Fibroblast of lung (primary cell): Measurements from ENCODE around the gene IGFBP6. TPM values are rescaled to one million over a fixed set of nuclear protein-coding genes. Genes with fewer than 3 reads are reported as not detected.

Experiments
- DNase-seq, 2 donors: peaks; one replicate each; pipeline versions ENCODE4 v3.0.0 to v3.0.0-alpha.2; 2010; ENCODE audit warnings: low read depth in 2 of 2
- H2AFZ ChIP-seq: 2 replicates; pipeline ENCODE4 v1.5.1; 2012; ENCODE audit warnings: low read length, control low read depth, inconsistent platforms
- H3K27ac ChIP-seq: 2 replicates; pipeline ENCODE4 v1.5.1; 2011; ENCODE audit warnings: low read length, control low read depth; ENCODE audit not compliant: insufficient read depth
- H3K27me3 ChIP-seq: 2 replicates; pipeline ENCODE4 v1.5.1; 2011; ENCODE audit warnings: mild to moderate bottlenecking, low read length; ENCODE audit not compliant: control insufficient read depth, insufficient read depth
- H3K36me3 ChIP-seq: 2 replicates; pipeline ENCODE4 v1.5.1; 2011; ENCODE audit warnings: low read length; ENCODE audit not compliant: control insufficient read depth, insufficient read depth
- H3K4me1 ChIP-seq: 2 replicates; pipeline ENCODE4 v1.5.1; 2011; ENCODE audit warnings: low read length; ENCODE audit not compliant: control insufficient read depth, insufficient read depth; ENCODE audit errors: extremely low read depth
- H3K4me2 ChIP-seq: 2 replicates; pipeline ENCODE4 v1.5.1; 2011; ENCODE audit warnings: low read length, control low read depth; ENCODE audit not compliant: insufficient read depth; ENCODE audit errors: extremely low read depth
- H3K4me3 ChIP-seq, 4 experiments: fragments of 200-600 bp in 1 of 4; sonication (generic) in 1 of 4; replicated peaks in 1 of 4; 2 replicates each; pipeline ENCODE4 v1.5.1; 2011 to 2016; ENCODE audit warnings: low read length in 4 of 4, low read depth in 3 of 4, mild to moderate bottlenecking in 3 of 4, control low read depth in 2 of 4, inconsistent platforms in 1 of 4, mixed read lengths in 1 of 4; ENCODE audit not compliant: insufficient read depth in 1 of 4; ENCODE audit errors: control extremely low read depth in 1 of 4
- H3K79me2 ChIP-seq: 2 replicates; pipeline ENCODE4 v1.5.1; 2012; ENCODE audit warnings: mild to moderate bottlenecking, low read length, inconsistent platforms; ENCODE audit not compliant: control insufficient read depth, insufficient read depth
- H3K9ac ChIP-seq: 2 replicates; pipeline ENCODE4 v1.5.1; 2011; ENCODE audit warnings: mild to moderate bottlenecking, low read length, control low read depth; ENCODE audit not compliant: insufficient read depth
- H3K9me3 ChIP-seq: 2 replicates; pipeline ENCODE4 v1.5.1; 2012; ENCODE audit warnings: low read depth, low read length; ENCODE audit not compliant: control insufficient read depth, insufficient read depth
- H4K20me1 ChIP-seq: 2 replicates; pipeline ENCODE4 v1.5.1; 2011; ENCODE audit warnings: low read length; ENCODE audit not compliant: control insufficient read depth, insufficient read depth; ENCODE audit errors: extremely low read depth
- EZH2 ChIP-seq: IDR thresholded peaks from 2 replicates; pipeline ENCODE4 v1.5.1; 2012; ENCODE audit warnings: low read length, control low read depth, mild to moderate bottlenecking; ENCODE audit errors: missing control alignments
- polyA plus RNA-seq, 2 donors: library from polyadenylated mRNA; depleted of rRNA in 1 of 2; stranded (reverse) in 1 of 2; unstranded in 1 of 2; fragments of >200 nt; gene quantifications; 2 replicates each; pipeline ENCODE4 v1.2.1, GENCODE V29; 2011 to 2012; ENCODE audit warnings: missing spikeins in 1 of 2
- total RNA-seq: library from RNA; depleted of rRNA; stranded (reverse); fragments of >200 nt; gene quantifications from 2 replicates; pipeline ENCODE4 v1.2.1, GENCODE V29; 2014
- TF ChIP-seq, protein P1 (sequence below), 2 donors: IDR thresholded peaks in 1 of 2; conservative IDR thresholded peaks in 1 of 2; 1 replicate in 1 of 2; 2 replicates in 1 of 2; pipeline ENCODE4 v1.5.1; 2011 to 2012; ENCODE audit warnings: low read length in 2 of 2, control low read depth in 1 of 2, inconsistent platforms in 1 of 2, low read depth in 1 of 2, mild to moderate bottlenecking in 1 of 2

The IGFBP6 gene
- total and polyA plus RNA-seq, 2 donors (not counting 1 experiment from before 2014, with no cell fraction given): 229 to 592 TPM

DNA sequence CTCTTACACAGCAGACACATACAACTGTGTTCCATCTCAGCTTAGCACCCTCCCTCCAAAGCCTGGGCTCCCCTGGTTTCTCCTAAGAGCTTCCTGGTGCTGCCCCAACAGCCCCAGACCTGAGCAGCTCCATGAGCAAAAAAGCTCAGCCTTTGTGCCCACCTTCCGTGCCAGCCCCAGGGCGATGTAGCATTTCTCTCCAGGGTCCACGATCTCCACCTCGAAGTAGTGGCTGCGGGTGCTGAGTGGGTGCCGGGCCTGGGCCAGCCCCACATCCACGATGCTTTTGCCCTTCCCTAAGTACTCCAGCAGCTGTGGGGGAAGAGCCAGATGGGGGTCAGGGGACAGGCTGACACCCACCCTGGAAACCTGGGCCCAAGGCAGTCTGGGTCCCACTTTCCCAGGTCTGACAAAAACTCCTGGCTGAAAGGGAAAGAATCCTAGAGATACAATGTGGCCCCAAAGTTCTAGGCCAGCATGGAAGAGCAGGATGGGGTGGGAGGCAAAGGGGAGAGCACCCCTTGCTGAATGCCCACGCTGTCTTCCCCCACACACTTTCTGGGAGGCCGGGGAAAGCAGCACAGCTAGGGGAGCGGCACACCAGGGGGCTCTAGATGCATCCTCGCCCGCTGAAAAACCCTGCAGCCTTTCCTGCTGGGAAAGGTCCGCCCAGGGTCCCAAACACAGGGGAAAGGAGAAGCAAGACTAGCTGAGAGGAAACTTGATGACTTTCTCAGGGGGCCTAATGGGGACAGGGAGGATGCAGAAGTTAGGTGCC, 29.3 kb upstream of the IGFBP6 start:
- no peak for DNase-seq
- Histone ChIP-seq H2AFZ (no peak overlapping the region), H3K9ac (no peak overlapping the region), H3K79me2 (no peaks in the 10 kb centered on the region), H3K4me2 (no peak overlapping the region), H3K9me3 (no peaks in the 10 kb centered on the region), H3K27me3 (no peaks in the 10 kb centered on the region), H3K36me3 (peaks cover 10% of the 10 kb centered on the region), H3K27ac (no peak overlapping the region), H3K4me3 (no peak overlapping the region), H3K4me1 (peaks cover 54% of the 10 kb centered on the region), H4K20me1 (no peaks in the 10 kb centered on the region)
- no peak for TF ChIP-seq EZH2
- TF ChIP-seq, protein P1, sequence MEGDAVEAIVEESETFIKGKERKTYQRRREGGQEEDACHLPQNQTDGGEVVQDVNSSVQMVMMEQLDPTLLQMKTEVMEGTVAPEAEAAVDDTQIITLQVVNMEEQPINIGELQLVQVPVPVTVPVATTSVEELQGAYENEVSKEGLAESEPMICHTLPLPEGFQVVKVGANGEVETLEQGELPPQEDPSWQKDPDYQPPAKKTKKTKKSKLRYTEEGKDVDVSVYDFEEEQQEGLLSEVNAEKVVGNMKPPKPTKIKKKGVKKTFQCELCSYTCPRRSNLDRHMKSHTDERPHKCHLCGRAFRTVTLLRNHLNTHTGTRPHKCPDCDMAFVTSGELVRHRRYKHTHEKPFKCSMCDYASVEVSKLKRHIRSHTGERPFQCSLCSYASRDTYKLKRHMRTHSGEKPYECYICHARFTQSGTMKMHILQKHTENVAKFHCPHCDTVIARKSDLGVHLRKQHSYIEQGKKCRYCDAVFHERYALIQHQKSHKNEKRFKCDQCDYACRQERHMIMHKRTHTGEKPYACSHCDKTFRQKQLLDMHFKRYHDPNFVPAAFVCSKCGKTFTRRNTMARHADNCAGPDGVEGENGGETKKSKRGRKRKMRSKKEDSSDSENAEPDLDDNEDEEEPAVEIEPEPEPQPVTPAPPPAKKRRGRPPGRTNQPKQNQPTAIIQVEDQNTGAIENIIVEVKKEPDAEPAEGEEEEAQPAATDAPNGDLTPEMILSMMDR (conservative IDR thresholded peaks at IDR 0.05 in 1 of 2, IDR thresholded peaks at IDR 0.05 in 1 of 2; ENCODE audit: low read depth in 1 of 2, low read length in 2 of 2): no peak

DNA sequence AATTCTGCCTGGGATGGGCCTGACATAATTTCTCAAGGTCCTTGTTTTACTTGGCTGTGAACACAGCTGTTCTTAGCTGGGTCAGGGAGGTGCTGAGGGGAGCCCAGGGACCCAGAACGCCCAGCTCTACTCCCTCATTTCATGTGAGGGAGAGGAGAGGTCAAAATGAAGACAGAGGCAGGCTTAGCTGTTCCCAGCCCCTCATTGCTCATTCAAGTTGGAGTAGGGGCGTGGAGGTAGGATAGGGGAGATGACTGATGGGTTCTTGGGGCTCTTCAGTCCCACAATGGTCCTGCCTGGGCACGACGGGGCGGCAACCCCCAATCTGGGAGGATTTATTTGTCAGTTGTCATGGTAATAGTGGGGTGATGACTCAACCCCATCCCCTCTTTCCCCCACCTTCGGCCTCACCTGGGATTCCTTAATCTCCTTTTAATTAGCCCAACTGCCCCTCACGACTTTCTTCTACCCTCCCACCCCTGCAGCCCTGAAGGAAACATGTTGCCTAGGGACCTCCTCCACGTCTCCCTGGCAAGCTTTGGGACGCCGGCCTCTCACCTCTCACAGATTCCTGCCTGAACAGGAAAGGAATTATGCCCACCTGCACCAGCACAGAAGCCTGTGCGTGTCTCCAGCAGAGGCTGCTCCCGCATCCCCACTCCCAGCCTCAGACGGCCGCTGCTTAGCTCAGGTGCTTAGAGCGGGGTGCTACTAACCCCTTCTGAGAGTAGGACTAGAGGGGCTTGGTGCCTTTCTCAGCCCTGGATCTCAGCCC, 28.5 kb upstream of the IGFBP6 start:
- H3K79me2 ChIP-seq: no peaks in the 10 kb centered on the region
- no peak overlapping the region for H3K4me2 ChIP-seq
- H3K4me1 ChIP-seq: peaks cover 47% of the 10 kb centered on the region
- H4K20me1 ChIP-seq: no peaks in the 10 kb centered on the region
- no peak overlapping the region for H2AFZ ChIP-seq
- H3K9ac ChIP-seq: no peak overlapping the region
- no peaks in the 10 kb centered on the region for H3K27me3 ChIP-seq
- TF ChIP-seq EZH2: no peak
- TF ChIP-seq, protein P1 (conservative IDR thresholded peaks at IDR 0.05 in 1 of 2, IDR thresholded peaks at IDR 0.05 in 1 of 2; ENCODE audit: low read depth in 1 of 2, low read length in 2 of 2): no peak
- H3K27ac ChIP-seq: no peak overlapping the region
- H3K36me3 ChIP-seq: peaks cover 9% of the 10 kb centered on the region
- DNase-seq: no peak
- H3K4me3 ChIP-seq: no peak overlapping the region
- no peaks in the 10 kb centered on the region for H3K9me3 ChIP-seq

DNA sequence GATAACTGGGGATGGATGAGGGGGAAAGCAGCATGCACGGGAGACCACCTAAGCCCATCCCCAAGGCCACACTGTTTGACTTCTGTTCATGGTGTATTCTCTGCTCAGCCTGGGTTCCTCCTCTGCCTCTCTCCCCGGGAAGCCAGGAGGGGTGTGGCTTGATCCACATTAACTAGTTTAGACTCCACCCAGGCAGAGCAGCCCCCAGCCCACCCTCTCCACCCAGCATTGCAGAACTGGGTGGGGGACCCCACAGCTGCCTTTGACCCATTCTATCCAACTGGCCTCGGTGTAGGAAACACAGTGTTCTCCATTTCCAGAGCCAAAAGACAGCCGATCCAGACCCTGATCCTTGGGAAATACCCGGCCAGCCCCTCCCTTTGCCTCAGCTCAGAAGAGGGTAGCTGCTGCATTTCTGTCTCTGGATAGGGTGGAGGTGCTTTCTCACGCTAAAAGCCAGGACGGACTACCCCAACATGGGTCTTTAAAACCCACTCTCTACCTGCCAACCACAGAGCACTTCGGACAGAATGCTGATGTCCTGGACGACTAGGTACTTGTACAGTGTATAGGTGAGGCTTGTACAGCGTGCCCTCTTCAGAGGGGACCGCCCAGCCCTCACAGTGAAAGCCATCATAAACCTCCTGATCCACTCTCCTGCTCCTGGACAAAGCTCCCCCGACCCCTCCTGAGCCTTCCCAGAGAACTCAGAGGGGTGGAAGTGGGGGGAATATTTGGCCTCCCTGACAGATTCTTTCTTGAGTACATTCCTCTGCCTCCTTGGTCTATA, 27.7 kb upstream of the IGFBP6 start:
- no peak overlapping the region for H3K27ac ChIP-seq
- no peaks in the 10 kb centered on the region for H3K9me3 ChIP-seq
- no peaks in the 10 kb centered on the region for H3K27me3 ChIP-seq
- H3K4me3 ChIP-seq: no peak overlapping the region
- H3K36me3 ChIP-seq: peaks cover 12% of the 10 kb centered on the region
- H3K4me2 ChIP-seq: no peak overlapping the region
- H4K20me1 ChIP-seq: no peaks in the 10 kb centered on the region
- H2AFZ ChIP-seq: no peak overlapping the region
- DNase-seq: no peak
- TF ChIP-seq EZH2: no peak
- TF ChIP-seq, protein P1 (conservative IDR thresholded peaks at IDR 0.05 in 1 of 2, IDR thresholded peaks at IDR 0.05 in 1 of 2; ENCODE audit: low read depth in 1 of 2, low read length in 2 of 2): no peak
- H3K4me1 ChIP-seq: peaks cover 42% of the 10 kb centered on the region
- H3K9ac ChIP-seq: no peak overlapping the region
- H3K79me2 ChIP-seq: no peaks in the 10 kb centered on the region
